Right atrium auricular region (tissue), 2 donors: Measurements from ENCODE around the gene GAGE10. TPM values are rescaled to one million over a fixed set of nuclear protein-coding genes. Genes with fewer than 3 reads are reported as not detected.

ENCODE experiments used
- DNase-seq: peaks from one replicate; pipeline ENCODE4 v3.0.0-alpha.2; 2019; ENCODE audit warnings: low spot score
- H3K27ac ChIP-seq, 2 donors: fragments of 200-600 bp; sonication (generic); 1 replicate in 1 of 2; 2 replicates in 1 of 2; pipeline ENCODE4 v1.5.1; 2016 to 2019
- H3K27me3 ChIP-seq, 2 donors: fragments of 200-600 bp; sonication (generic); one replicate each; pipeline versions ENCODE4 v1.5.1 to v1.6.0; 2017 to 2019
- H3K36me3 ChIP-seq: fragments of 200-600 bp; sonication (generic); one replicate; pipeline ENCODE4 v1.5.1; 2016
- H3K4me1 ChIP-seq, 2 donors: fragments of 200-600 bp; sonication (generic); one replicate each; pipeline versions ENCODE4 v1.5.1 to v1.6.0; 2017 to 2019
- H3K4me3 ChIP-seq, 2 donors: fragments of 200-600 bp; sonication (generic); 1 replicate in 1 of 2; 2 replicates in 1 of 2; pipeline ENCODE4 v1.5.1; 2017 to 2019; ENCODE audit warnings: mild to moderate bottlenecking in 1 of 2, moderate library complexity in 1 of 2
- H3K9me3 ChIP-seq, 2 donors: fragments of 200-600 bp; sonication (generic); one replicate each; pipeline ENCODE4 v1.5.1; 2019
- total RNA-seq, 2 donors: library from RNA; depleted of rRNA; stranded (reverse); fragments of >200 nt; gene quantifications; one replicate each; pipeline ENCODE4 v1.1.0, GENCODE V29; 2016
- TF ChIP-seq, protein P1 (sequence below), 2 donors: fragments of 200-600 bp; sonication (generic); IDR thresholded peaks; one replicate each; pipeline ENCODE4 v1.5.1; 2019; ENCODE audit warnings: antibody characterized with exemption in 2 of 2

Gene GAGE10
- total RNA-seq, 2 donors from 2014 or later = not detected

DNA sequence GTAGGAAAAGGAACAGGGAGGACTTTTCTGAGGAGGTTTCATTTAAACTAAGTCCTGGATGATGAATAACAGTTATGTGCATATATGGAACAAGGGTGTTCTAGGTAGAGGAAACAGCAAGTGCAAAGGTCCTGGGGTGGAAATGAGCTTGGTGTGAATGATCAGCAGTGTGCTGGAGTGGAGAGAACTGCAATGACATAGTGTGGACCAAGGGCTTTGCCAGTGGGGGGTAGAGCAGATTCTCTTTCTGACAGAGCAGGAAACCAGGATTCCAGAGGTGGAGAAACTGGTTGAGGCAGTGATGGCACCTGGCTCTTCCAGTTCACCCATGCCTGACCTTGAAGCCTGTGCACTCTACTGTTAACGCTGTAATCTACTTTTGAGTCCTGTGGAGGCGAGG lies 32.1 kb upstream of the GAGE10 start:
- H3K27ac ChIP-seq = no peak overlapping the region
- no peak overlapping the region for H3K4me3 ChIP-seq
- no peaks in the 10 kb centered on the region for H3K9me3 ChIP-seq

DNA sequence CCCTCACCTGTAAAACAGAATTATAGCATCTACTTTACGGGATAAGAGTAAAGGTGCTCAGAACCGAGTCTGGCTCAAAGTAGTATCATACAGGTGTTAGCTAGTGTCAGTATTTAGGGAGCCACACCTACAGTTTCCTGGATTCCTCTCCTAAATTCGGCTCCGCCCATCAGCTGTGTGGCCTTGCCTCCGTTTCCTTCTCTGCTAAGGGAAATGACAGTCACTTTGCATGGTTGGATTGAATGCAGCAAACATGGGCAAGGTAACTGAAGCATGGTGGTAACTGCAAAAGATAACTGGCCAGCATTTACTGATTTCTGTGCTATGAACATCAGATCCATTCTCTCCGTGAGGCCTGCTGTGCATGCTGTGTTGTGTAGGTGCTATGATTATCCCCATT lies 31.0 kb upstream of the GAGE10 start:
- TF ChIP-seq, protein P1, sequence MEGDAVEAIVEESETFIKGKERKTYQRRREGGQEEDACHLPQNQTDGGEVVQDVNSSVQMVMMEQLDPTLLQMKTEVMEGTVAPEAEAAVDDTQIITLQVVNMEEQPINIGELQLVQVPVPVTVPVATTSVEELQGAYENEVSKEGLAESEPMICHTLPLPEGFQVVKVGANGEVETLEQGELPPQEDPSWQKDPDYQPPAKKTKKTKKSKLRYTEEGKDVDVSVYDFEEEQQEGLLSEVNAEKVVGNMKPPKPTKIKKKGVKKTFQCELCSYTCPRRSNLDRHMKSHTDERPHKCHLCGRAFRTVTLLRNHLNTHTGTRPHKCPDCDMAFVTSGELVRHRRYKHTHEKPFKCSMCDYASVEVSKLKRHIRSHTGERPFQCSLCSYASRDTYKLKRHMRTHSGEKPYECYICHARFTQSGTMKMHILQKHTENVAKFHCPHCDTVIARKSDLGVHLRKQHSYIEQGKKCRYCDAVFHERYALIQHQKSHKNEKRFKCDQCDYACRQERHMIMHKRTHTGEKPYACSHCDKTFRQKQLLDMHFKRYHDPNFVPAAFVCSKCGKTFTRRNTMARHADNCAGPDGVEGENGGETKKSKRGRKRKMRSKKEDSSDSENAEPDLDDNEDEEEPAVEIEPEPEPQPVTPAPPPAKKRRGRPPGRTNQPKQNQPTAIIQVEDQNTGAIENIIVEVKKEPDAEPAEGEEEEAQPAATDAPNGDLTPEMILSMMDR (IDR thresholded peaks at IDR 0.05) = no peak
- no peaks in the 10 kb centered on the region for H3K36me3 ChIP-seq
- H3K9me3 ChIP-seq = no peaks in the 10 kb centered on the region
- H3K27ac ChIP-seq = no peak overlapping the region
- no peak overlapping the region for H3K4me3 ChIP-seq
- H3K27me3 ChIP-seq = no peaks in the 10 kb centered on the region
- DNase-seq = no peak
- peaks cover 0 to 30% of the 10 kb centered on the region in 2 donors for H3K4me1 ChIP-seq

More for the DNA sequence above, 32.1 kb upstream of the GAGE10 start:
- Histone ChIP-seq H3K36me3 (no peaks in the 10 kb centered on the region), H3K27me3 (no peaks in the 10 kb centered on the region), H3K4me1 (peaks cover 0 to 30% of the 10 kb centered on the region in 2 donors)
- TF ChIP-seq, protein P1 (IDR thresholded peaks at IDR 0.05) = no peak
- no peak for DNase-seq

DNA sequence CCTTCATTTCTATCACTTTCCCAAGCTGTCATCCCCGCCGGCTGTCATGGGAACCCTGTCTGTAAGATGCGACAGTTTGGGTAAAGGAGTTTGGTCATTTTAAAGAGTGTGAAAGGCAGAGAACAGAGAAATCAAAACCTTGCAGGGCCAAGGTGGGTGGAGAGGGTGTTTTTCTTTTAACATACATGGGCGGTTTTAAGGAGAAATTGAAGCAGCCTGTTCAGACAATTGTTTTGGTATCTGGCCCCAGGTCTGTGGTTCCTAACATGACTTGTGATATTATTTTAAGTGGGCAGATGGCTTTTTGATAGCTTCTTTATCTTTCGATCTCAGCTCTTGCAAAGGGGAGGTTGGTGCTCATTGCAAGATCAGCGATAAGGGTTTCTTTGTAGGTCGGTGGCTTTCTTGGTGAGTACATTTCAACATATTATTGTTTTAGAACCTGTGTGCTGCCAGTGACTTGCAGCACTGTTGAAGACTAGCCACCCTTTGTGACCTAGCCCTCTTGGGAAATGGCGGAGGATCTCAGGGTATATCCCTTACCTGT lies 30.2 kb upstream of the GAGE10 start:
- no peak for DNase-seq
- Histone ChIP-seq H3K4me3 (no peak overlapping the region), H3K27ac (no peak overlapping the region), H3K9me3 (no peaks in the 10 kb centered on the region), H3K36me3 (no peaks in the 10 kb centered on the region), H3K4me1 (peaks cover 0 to 30% of the 10 kb centered on the region in 2 donors), H3K27me3 (no peaks in the 10 kb centered on the region)
- TF ChIP-seq, protein P1 (IDR thresholded peaks at IDR 0.05) = no peak

DNA sequence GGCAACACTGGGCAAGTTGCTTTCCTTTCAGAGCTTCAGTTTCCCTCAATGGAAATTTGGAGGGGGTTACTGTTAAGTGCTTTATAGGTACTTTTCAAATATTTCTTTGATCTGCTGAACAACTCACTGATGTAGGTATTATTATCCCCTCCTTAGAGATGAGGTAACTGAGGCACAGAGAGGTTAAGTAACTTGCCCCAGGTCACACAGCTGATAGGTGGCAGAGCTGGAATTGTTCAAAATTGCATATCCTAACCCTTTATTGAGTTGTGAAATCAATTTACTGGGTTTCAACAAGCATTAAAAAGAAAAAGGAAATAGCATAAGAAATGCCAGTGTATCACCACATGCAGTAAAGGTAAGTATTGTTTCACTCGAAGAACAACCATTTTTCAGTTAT lies 27.2 kb upstream of the GAGE10 start:
- no peak for DNase-seq
- Histone ChIP-seq H3K36me3 (no peaks in the 10 kb centered on the region), H3K9me3 (no peaks in the 10 kb centered on the region), H3K27me3 (no peaks in the 10 kb centered on the region), H3K27ac (peak overlapping the region in 1 of 2 donors; percentile 36), H3K4me3 (no peak overlapping the region), H3K4me1 (peaks cover 0 to 20% of the 10 kb centered on the region in 2 donors)
- TF ChIP-seq, protein P1 (IDR thresholded peaks at IDR 0.05) = no peak

DNA sequence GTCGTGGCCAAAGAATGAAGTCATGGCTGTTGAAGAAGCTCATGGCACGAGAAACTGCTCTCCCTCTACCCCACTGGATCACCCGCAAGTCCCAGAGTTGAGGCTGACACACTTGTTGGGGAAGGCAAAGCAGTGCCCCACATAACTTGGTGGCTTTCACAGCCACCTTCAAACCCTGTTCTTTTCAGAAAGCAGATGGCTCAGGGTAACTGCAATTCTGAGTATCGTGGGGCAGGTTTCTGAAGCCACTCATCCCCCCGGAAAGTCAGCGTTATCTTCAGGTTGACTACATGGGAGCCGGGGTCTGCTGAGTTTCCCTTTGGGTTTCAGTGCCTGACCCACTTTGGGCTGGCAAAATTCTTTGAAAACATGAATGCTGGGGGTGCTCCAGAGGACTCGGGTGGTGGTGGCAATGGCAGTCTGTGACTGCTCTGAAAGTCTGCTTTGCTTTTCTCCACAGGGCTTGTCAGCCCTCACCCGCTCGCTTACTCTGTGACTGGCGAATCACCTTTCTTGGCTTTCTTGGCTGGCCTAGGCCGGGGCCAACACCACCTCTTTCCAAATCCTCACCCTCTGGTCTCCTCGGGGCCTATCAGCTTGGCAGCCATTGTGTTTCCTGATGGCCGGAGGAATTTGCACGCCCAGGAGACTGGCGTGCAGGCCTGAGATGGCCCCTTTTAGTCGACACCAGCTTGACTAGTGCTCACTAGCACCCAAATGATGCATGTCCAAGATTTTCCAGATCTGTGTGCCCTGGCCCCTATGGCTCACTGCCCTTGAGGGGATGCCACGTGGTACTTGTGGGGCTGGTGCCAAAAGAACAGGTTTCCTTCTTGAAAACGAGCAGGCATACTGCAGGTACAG lies 26.5 kb upstream of the GAGE10 start:
- H3K9me3 ChIP-seq = no peaks in the 10 kb centered on the region
- H3K27me3 ChIP-seq = no peaks in the 10 kb centered on the region
- H3K4me3 ChIP-seq = no peak overlapping the region
- no peaks in the 10 kb centered on the region for H3K36me3 ChIP-seq
- H3K27ac ChIP-seq = peak overlapping the region in 1 of 2 donors; percentile 36
- H3K4me1 ChIP-seq = peaks cover 0 to 14% of the 10 kb centered on the region in 2 donors
- no peak for DNase-seq
- TF ChIP-seq, protein P1 (IDR thresholded peaks at IDR 0.05) = no peak
